Panc1 (cell line): Measurements from ENCODE around the gene RNF103.

ENCODE experiments used
- CTCF ChIP-seq: fragments of 450-650 bp; IDR thresholded peaks from 2 replicates; pipeline ENCODE4 v1.5.1; 2017; ENCODE audit warnings: mild to moderate bottlenecking
- REST ChIP-seq, 2 experiments: IDR thresholded peaks; 2 replicates each; pipeline ENCODE4 v1.6.1; 2011 to 2012; ENCODE audit warnings: low read depth in 2 of 2, control low read depth in 1 of 2, low read length in 1 of 2, mild to moderate bottlenecking in 1 of 2, moderate library complexity in 1 of 2; ENCODE audit not compliant: insufficient read depth in 1 of 2

- TF ChIP-seq CTCF: no peak
- TF ChIP-seq REST (IDR thresholded peaks at IDR 0.05; ENCODE audit: insufficient read depth in 1 of 2, low read depth in 2 of 2, low read length in 1 of 2): no peak
These were observed 12.8 kb downstream of the RNF103 start for GRCh38 chr2:86610871-86611270.
